GM18519 (cell line): ENCODE data around the gene SPATA22.
"Not testable (repeated sequence)": the region's sequence is repeated elsewhere in the genome, so short reads cannot be mapped to it uniquely, and the experiment has no call there.

Experiments used
- ATAC-seq: cut with Tn5 transposase; IDR thresholded peaks from one replicate; pipeline ENCODE4 v1.9.1; 2021; ENCODE audit warnings: mild to moderate bottlenecking, moderate library complexity; ENCODE audit not compliant: unreplicated experiment, low FRiP score

Gene SPATA22, protein sequence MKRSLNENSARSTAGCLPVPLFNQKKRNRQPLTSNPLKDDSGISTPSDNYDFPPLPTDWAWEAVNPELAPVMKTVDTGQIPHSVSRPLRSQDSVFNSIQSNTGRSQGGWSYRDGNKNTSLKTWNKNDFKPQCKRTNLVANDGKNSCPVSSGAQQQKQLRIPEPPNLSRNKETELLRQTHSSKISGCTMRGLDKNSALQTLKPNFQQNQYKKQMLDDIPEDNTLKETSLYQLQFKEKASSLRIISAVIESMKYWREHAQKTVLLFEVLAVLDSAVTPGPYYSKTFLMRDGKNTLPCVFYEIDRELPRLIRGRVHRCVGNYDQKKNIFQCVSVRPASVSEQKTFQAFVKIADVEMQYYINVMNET

DNA sequence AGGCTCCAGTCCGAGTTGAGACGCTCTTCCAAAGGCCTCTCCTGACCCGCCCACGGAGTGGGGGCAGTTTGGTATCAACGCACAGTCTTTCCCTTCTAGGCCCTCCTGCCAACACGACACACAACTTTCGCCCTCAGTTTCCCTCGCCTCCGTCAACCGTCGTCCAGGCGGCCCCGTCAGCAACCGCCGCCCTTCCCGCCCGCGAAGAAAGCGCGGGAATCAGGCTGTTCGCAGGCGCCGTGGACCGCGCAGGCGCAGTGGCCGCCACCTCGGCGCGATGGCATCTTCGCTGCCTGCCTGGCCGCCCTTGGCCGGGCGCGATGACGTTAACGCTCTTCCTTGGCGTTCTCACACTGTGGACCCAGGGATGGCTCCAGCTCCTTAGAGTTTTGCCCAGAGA is at the start of gene SPATA22:
Gene SPATA22, minus strand, starts transcription at position 221 of the 400 bp plus-strand sequence. CDS start 2,494 bp downstream, outside the sequence.
- ATAC-seq: no peak

DNA sequence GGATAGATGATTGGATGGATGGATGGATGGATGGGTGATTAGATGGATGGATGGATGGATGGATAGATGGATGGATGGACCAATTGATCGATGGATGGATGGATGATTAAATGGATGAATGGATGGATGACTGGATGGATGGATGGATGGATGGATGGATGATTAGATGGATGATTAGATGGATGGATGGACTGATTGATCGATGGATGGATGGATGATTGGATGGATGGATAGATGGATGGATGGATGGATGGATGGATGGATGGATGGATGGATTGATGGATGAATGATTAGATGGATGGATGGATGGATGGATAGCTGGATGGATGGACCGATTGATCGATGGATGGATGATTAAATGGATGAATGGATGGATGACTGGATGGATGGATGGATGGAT is 47.9 kb upstream of the SPATA22 start:
- ATAC-seq: not testable (repeated sequence)

DNA sequence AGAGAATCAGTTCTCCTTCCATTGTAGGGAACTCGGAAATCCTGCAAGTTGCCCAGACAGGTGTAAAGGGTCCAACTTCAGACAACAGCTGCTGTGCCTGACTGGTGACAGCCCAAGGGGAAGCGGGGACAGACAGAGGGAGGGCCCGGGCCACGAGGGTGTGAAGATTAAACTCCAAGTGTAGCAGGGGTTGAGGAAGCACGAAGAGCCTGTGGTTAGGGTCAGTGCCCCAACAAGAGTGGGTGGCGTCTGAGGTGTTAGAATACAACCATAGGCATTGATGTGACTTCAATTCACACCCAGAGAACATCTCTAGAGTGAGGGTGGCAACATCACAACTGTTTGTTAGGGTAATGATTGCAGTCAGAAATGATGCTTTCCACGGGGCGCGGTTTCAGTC is 43.3 kb upstream of the SPATA22 start:
- ATAC-seq: no peak

DNA sequence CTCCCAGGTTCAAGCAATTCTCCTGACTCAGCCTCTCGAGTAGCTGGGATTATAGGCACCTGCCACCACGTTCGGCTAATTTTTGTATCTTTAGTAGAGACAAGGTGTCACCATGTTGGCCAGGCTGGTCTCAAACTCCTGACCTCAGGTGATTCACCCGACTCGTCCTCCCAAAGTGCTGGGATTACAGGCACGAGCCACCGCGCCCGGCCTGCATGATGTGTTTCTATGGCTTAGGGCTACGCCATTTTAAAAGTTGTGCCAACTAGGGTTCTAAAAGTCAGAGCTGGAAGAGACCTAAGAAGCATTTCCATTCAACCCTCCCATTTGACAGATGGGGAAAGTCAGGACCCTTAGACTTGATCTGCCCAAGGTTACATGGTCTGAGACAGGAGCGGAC is 42.5 kb upstream of the SPATA22 start:
- not testable (repeated sequence) for ATAC-seq

DNA sequence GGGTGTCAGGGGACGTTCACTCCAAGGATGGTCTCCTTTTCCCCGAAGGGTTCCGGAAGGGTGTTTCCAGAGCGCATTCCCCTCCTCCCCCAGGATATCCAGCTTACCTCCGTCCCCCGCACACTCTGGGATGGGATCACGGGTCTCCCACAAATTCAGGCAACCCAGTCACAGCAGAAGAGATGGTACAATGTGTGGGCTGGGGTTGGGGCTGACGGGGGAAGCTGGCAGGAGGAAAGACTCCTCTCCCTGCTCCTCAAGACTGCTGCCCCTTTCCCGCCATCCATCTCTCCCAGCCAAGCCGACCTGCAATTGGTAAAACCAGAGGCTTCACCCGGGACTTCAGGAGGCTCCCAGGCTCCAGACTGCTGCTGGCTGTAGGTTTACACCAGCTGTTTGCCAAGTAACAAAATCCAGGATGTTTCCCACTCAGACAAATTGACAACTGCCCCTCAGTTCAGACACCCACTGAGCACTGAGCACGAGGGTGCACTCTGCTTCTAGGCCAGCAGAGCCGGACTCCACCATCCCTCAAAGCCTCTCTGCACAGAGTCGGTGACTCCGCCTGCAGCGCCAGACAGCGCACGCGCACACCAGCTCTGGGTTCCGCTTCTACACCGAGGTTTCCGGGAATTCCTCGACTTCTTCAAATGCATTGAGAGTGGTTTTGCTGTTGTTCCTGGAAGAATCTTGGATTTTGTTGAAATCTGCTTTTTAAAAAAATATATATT is 41.9 kb upstream of the SPATA22 start:
- ATAC-seq: no peak

DNA sequence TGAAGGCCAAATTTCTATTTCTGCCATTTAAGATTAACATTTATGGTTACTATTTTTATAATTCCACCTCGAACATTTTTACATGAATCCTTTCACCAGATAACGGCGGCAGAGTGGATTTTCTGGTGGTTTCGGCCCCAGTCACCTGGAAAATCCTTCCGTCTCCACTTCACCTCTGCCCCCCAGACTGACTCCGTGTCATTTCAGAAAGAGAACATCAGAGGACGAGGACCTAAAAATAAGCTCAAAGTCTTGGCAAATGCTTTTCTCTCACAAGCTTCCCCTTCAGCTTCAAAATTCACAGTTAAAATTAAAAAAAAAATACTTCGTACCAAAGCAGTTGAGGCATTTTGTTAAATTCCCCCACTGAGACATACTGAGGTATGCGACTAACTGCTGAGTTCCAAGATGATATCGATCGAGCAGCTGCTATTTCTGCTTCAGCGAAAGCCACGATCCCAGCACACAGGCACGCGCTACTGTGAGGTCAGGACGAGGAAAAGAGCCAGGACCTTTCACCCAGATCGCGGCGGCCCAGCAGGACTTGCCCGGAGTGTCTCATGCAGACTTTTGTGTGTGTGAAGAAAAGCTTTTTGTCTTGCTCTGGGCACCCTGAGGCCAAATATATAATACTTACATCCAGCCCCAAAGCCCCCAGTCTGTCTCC is 41.0 kb upstream of the SPATA22 start:
- no peak for ATAC-seq

DNA sequence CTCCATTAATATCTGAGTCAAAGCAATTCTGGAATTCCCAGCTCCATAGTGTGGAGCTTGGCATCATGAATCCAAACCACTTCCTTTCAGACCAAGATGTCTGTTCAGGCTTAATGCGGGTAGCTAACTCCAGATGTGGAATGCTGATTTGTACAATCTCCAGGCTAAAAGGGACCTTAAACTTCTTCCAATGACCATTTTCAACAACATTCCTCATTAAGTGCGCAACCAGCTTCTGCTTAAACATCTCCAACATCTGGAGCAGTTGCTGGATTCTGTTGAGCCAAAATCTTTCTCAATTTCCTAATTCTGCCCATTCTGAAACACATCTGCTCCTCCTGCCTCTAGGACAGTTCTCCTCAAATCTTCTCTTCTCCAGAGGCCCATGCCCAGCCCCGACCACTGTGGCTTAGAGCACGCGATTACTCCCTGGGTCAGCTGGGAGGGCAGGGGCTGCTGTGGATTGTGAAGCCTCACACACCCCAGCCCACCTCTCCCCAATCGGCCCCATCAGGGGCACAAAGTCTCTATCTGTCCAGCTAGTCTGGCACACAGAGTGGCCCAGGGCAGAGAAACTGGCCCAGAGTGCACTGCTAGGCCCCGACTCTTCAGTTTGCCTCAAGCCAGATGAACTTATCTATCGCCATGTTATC is 40.4 kb upstream of the SPATA22 start:
- ATAC-seq: no peak

DNA sequence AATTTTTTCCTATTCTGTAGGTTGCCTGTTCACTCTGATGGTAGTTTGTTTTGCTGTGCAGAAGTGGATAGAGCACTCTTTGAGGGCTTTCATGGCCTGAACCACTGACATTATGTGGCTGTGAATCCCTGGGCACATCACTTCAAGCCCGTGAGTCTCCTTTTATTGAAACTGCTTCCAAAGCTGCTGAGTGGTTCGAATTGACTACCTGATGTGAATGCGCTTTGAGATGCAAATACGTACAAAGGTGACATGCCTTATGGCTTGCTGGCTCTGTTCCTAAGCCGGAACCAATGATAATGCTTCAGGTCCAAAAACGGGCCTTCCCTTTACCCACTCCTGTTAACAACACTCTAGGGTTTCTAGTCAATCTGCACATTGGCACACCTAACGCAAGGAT is 38.5 kb upstream of the SPATA22 start:
- ATAC-seq: no peak

DNA sequence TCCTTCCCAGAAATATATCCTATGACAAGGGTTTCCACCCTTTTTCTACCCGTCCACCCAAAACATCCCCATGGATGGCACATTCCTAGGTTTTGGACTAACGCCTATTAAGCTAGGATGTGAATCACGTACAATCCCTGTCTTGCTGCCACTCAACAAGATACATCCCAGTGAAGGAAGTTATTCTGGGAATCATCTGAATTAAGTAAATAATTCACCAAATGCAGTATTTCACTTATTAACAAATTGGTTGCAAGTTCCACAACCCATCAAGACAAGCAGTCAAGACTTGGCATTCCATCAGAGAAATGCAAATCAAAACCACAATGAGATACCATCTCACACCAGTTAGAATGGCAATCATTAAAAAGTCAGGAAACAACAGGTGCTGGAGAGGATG is 36.2 kb upstream of the SPATA22 start:
- no peak for ATAC-seq

DNA sequence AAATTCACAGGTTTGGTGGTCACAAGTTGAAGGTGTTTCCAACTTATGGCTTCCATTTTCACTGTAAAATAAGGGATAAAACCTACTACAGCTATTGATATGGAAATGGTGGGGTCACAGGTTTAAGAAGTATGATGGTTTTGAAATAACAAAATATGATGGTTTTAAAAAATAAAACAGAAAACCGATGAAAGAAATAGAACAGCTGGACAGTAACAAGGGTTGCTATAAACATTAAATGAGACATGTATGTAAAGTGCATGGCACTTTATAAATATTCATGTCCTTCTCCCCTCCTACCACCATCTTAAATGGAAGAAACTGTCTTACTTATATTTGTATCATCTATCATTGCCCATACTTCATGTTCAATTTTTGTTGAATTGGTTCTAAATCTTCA is 35.5 kb upstream of the SPATA22 start:
- ATAC-seq: no peak

DNA sequence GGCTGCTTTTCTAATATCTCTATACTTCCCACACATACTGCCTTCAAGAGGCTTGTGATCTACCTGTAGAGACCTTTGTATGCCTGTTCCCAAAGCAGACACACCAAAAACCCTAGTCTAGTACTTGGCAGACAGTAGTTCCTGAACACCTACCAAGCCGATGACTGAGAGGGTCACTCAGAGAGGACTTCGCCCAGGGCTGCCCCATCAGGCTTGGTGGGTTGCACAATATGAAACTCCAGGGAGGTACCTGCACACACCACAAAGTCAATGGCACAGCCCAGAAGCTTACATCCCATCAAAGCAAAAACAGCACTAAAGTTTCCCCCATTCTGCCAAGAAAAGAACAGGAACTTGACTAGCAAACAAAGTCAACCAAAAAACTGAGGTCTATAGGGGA is 34.4 kb upstream of the SPATA22 start:
- no peak for ATAC-seq

DNA sequence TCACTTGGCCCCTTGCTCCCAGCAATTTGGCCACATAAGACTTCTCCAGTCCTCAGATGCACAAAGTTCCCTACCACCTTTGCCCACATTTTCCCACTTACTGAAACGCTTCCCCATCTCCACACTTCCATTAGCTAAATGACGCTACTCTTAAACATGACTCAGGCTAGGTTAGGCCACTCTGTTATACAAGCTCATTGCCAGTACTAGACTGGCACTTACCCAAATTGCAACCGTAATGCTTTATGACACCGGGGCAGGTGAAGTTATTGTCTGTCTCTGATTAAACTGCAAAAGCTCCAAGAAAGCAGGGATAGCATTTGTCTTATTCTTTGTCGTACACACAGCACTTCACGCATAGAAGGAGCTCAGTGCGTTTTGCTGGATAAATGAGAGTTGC is 33.4 kb upstream of the SPATA22 start:
- ATAC-seq: no peak

DNA sequence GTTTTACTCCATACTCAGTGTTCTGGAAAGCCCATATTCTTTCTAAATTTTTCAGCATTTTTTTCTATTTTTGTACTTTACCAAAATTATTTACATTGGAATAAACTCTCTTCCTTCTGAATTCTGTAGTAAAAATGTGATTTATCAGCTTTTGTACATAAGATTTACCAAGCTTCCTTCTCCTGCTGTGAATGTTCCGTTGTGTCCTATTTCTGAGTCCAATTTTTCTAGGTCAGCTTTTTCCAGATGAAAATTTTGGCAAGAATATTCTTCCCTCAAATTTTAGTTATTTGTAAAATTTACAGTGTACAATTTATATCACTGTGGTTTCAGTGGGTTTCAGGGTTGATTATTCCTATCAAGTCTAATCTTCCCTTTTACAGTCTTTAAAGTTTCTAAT is 31.7 kb upstream of the SPATA22 start:
- ATAC-seq: no peak

DNA sequence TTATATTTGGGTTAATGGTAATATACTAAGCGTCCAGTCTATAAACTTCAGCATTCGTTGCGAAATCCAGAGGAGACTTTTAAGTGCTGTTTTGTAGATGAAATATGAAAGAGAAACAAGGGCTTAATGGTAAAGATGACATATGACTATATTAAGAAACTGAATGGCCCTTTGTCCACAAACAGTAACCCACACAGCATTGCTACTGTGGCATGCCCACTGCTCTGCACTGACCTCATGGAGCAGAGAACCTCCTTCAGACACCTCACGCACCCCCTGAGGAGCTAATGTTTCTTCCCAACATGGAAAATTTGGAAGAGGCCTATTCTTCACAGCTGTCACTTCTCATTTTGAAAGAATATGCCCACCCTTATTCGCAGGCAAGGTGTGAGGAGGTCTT is 30.8 kb upstream of the SPATA22 start:
- no peak for ATAC-seq

DNA sequence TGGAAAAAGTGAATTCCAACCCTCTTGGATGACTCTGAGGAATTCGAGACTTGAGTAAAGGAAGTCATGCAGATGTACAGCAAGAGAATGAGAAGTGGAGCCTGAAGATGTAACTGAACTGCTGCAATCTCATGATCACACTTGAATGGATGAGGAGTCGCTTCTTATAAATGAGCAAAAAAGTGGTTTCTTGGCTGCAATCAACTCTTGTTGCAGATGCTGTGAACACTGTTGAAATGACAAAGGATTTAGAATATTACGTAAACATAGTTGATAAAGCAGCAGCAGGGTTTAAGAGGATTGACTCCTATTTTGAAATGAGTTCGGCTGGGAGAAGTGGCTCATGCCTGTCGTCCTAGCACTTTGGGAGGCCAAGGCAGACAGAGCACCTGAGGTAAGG is 29.7 kb upstream of the SPATA22 start:
- ATAC-seq: no peak

DNA sequence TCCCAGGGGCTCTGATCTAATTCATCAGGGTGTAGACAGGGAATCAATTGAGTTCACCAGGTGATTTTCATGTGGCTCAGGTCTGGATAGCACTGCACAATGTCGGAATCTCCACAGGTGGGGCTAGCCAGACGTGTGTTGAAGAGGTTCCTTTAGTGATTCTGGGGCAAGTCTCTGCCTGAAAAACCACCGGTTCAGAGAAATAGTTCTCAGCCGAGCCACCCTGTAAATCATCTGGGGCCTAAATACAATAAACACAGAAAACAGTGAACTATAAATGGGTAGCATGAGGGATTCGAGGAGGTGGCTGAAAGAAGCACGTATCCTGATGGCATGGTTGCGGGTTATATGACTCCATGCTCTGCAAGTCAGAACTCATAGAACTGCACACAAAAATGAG is 25.5 kb upstream of the SPATA22 start:
- no peak for ATAC-seq

DNA sequence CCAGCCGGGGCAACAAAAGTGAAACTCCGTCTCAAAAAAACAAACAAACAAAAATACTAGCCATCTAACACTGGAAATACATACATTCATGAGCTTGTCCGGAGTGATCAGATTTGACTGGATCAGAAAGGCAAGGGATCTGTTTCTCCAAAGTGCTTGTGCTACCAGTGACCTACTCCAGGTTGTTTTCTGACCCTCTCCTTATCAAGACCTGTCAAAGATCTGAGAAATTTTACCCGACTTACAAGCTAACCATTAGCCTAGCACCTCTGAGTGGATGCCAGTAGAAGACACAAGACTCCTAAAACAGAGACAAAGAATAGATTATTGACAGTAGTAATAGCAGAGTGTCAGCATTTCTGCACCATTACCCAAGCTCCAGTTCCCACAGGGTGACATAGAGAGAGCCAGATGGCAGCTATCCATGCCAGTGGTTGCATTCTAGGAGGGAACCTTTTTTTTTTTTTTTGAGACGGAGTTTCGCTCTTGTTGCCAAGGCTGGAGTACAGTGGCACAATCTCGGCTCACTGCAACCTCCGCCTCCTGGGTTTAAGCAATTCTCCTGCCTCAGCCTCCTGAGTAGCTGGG is 14.0 kb upstream of the SPATA22 start:
- no peak for ATAC-seq

DNA sequence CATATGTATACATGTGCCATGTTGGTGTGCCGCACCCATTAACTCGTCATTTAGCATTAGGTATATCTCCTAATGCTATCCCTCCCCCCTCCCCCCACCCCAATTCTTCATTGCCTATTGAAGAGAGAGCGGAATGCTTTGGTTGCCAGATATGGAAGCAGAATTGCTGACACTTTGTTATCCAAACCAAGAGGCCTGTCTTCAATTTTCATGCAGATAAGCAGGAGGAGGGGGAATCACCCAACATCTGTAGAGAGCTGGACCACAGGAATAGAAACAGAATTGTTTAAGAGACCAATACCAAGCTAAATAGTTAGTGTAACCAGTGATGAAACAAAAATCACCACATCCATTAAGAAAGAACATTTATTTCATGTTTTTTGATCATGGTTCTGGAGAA is 11.2 kb upstream of the SPATA22 start:
- ATAC-seq: no peak

DNA sequence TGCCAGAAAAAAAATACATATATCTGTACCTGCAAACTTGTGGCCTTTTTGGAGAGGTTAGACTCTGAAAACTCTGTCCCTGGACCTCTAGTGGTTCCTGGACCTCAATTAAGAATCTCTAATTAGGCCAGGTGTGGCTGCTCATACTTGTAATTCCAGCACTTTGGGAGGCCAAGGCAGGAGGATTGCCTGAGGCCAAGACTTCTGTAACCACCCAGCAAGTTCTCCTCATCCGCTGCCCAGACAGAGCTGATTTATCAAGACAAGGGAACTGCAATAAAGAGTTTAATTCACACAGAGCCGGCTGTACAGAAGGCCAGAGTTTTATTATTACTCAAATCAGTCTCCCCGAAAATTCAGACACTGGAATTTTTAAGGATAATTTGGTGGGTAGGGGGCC is 8.4 kb upstream of the SPATA22 start:
- no peak for ATAC-seq

DNA sequence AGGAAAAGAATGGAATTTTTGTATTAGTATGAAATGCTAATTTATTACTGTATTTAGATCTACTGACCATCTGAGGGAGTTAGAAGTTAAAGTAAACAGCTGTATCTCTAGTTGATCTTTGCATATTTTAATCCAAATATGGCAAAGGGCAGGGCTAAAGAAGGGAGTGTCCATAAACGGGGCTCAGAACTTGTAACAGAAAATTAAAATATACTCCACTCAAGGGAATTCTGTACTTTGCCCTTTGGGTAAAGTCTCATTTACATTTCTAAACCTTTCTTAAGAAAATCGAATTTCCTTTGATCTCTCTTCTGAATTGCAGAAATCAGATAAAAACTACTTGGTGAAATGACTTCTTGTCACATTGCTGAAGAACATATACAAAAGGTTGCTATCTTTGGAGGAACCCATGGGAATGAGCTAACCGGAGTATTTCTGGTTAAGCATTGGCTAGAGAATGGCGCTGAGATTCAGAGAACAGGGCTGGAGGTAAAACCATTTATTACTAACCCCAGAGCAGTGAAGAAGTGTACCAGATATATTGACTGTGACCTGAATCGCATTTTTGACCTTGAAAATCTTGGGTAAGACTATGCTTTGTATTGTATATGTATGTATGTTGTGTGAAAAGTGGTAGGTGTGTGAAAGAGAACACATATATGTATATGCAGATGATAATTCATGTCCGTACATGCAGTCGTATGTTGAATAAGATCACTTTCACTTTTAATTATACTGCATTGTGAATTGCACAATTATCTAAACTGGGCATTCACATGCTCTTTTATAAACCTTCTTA is 4.4 kb upstream of the SPATA22 start, which contains the start of gene ASPA:
Gene ASPA, plus strand, starts transcription at position 186 of the 799 bp plus-strand sequence. Its CDS starts 163 bp downstream, at position 349.
- ATAC-seq: no peak
